ENCODE results near the gene TTLL11. TPM values are rescaled to one million over a fixed set of nuclear protein-coding genes. Genes with fewer than 3 reads are reported as not detected.
"Not testable (repeated sequence)": the region's sequence is repeated elsewhere in the genome, so short reads cannot be mapped to it uniquely, and the experiment has no call there.

TTLL11 gene
- total RNA-seq, 1 donor from 2014 or later: 23.6 TPM

DNA sequence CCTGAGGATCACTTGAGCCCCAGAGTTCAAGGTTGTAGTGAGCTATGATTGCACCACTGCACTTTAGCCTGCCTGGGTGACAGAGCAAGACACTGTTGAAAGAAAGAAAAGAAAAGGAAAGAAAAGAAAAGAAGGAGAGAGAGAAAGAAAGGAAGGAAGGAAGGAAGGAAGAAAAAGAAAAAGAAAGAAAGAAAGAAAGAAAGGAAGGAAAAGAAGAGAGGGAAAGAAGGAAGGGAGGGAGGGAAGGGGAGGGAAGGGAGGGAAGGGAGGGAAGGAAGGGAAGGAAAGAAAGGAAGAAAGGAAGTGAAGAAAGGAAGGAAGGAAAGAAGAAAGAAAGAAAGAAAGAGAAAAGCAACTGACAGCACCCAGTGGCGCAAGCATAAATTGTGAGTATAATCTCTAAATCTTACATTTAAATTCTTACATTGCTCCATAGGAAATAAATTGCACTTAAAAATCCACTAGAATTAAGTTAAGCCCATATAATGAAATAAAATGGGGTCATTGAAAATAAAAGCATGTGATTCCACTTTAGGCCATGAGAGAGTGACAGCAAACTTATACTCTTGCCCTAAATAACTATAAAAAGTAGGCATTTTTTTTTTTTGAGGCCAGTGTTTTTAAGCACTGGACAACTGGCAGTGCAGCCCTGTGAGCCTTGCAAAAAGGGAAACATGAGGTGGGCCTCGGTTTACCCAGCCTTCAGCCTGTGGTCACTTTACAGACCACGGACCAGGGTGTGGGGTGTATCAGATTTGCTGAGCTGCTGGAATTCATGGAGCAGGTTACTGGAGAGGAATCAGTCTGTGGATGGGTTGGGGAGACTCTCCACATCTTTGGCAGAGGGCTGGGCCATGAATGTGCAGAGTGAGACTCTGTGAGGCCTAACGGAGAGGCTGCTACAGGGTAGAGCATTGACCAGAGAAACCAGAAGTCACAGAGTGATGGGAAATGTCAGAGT, 175.5 kb downstream of the TTLL11 start:
- DNase-seq (ENCODE audit: low spot score in 2 of 2) (no peak), FAIRE-seq (no peak)

DNA sequence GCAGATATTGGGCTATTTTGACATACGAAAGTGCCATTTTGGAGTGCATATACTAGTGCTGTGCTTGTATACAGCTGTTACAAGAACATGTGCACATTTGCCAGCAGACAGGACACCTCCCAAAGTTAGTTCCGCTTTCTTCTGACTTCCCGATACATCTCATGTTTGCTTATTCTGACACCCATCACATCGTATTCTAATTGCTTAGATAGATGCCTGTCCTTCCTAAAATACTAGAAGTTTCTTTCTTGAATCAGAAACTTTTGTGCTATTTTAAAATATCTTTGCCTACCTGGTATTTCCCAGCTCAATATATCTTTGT, 177.8 kb downstream of the TTLL11 start:
- DNase-seq (ENCODE audit: low spot score in 2 of 2): no peak
- no peak for FAIRE-seq

DNA sequence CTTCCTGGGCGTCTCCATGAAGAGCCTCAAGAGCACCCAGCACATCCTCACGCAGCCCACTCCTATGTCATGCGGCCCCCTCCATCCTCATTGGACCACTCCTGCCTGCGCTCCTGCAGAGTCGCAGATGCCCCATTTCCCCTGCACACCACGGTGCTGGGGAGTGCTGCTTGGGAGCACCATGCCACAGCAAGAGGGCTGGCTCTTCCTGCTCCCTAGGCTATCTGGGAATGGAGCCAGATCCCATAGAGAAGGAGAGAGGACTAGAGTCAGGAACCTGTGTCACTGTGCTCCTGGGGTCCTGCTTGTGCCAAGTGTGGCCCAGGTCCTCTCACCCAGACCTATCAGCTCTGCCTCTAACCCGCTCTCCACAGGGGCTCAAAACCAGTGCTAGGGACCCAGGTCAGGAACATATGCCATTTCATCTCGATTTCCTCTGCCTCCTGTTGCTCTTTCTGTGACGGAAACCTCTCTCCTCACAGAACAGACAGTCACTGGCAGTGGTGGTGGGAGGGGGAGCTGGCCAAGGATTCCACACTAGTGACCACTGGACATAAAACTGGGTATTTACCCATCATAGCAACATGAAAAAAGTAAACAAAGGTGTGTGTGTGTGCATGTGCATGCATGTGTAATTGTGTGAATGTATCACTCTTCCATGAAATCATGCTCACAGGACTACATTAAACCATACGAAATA, 178.4 kb downstream of the TTLL11 start:
- no peak for DNase-seq (ENCODE audit: low spot score in 2 of 2)
- FAIRE-seq: no peak

DNA sequence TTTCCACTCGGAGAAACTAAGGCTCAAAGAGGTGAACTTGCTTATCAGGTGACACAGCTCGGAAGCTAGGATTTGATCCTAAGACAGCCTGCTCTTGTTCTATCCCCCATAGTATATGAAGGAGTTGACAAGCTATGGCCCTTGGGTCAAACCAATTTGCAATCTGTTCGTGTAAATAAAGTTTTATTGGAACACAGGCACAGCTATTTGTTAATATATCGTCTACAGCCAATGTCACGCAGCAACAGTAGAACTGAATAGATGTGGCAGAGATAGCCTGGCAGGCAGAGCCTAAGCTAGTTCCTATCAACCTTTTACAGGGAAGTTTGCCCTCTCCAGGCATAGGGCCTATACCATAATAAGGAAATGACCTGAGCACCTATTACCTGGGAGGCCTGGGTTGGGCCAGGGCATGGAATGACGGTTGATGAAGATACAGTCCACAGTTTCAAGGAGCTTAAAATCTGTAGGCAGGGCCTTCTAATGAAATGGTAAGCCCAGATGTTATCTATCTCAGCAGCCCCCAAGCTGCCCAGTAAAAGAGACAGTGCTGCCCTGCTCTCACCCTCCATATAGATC, 179.0 kb downstream of the TTLL11 start:
- DNase-seq (ENCODE audit: low spot score in 2 of 2): no peak
- FAIRE-seq: no peak

DNA sequence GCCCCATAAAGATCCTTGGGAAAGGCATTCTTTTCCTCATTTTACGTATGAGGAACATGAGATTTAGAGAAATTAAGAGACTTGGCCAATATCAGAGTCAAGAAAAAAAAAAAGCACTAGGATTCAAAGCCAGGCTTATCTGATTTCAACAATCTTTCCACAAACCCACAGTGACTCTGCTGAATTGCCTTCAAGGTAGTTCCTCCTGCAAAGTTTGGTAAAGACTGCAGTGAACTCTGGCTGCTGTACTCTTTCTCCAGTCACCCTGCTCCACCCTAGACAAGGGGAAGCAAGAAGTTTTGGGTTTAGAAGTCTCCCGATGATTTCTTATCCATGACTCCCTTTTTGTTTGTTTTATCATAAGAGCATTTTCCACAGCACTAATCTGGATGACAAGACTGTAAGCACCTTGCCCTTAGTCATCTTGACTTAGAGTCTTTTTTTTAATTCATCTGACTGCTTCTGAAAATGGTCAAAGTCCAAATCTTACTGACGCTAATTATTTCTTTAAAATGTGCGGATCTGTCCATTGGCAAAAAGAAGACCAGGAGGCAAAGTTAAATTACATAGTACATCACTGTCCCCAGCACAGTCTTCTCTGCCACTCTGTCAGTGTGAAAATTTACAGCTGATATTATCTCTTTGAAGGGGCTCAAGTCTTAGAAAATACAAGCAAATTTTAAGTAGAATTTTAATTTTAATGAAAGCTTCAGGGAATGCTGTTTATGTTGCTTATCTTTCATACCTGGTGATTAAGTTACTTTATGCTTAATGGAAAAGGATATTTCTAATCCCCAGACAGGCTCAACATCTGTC, 180.1 kb downstream of the TTLL11 start:
- no peak for DNase-seq (ENCODE audit: low spot score in 2 of 2)
- FAIRE-seq: no peak

DNA sequence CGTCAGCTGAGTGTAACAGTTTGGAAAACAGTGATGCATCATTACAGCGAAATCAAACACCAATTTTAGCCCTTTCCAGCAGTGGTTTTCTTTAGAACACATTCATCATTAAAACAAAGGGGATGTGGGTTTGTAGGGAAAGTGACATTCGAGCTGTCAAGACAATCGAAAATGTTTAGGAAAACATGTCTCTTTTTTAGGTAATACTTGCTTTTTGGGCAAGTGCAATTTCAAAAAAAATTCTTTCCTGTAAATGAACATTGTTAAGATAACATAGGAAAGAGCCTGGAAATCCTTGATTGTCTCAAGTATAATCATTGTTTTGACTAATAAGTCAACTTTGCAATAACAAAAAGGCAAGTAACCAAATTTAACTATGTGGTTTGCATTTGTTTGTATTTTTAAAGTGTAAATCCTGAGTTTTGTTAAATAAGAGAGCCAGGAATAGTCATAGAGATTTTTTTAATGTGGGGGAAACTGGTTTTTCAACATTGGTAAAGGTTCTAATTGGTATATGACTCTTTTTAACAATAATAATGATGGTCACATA, 182.5 kb downstream of the TTLL11 start:
- DNase-seq (ENCODE audit: low spot score in 2 of 2): no peak
- FAIRE-seq: no peak

DNA sequence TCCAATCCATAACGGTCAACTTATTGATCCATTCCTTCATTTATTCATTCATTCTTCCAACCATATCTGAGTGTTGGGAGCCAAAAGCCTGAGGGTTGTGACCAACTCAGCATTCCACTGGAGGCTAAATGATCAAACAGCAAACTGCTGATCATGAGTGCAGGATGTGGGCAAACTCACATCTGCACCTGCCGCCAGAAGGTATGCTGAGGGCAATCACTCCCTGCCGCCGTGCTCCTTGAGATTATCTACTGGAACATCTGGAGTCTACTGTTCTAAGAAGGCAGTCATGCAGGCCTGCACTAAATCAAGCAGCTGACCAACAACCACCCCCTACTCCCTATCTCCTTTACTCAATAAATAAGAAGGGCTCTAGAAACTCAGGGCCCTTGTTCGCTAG, 184.0 kb downstream of the TTLL11 start:
- FAIRE-seq: no peak

DNA sequence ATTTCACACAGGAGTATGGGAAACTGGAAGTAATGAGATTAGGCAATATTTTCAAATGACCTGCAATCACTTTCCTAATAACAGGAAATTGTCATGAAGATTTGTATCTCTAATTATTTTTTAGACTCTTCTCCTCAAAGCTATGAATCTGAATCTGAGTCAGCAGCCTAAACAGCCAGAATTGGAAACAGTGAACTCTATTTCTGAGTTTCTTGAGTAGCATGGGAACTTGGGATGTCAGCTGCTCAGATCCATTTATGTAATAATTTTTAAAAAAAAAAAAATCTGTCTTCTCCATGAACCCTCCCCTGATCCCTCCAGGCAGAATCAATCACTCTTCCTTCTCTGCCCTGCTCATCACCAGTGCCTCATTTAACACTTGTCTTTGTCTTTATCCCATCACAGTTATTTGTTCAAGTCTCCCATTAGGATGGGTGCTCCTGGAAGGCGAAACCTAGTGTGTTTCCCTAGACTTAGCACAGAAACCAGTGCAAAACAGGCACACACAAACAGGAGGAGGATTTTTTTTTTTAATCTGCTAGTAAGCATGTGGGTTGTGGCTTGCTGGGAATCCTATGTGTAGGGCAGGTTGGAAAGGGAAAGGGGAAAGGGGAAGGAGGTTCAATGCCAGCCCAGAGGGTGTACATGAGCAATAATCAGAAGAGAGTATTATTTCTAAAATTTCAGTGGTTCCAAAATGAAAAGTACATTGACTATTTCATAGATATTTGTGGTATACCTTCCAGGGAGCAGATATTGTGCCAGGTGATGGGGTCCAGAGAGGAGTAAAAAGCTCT, 186.8 kb downstream of the TTLL11 start:
- FAIRE-seq: no peak
- DNase-seq (ENCODE audit: low spot score in 2 of 2): no peak

More for the DNA sequence above, 184.0 kb downstream of the TTLL11 start:
- no peak for DNase-seq (ENCODE audit: low spot score in 2 of 2)

DNA sequence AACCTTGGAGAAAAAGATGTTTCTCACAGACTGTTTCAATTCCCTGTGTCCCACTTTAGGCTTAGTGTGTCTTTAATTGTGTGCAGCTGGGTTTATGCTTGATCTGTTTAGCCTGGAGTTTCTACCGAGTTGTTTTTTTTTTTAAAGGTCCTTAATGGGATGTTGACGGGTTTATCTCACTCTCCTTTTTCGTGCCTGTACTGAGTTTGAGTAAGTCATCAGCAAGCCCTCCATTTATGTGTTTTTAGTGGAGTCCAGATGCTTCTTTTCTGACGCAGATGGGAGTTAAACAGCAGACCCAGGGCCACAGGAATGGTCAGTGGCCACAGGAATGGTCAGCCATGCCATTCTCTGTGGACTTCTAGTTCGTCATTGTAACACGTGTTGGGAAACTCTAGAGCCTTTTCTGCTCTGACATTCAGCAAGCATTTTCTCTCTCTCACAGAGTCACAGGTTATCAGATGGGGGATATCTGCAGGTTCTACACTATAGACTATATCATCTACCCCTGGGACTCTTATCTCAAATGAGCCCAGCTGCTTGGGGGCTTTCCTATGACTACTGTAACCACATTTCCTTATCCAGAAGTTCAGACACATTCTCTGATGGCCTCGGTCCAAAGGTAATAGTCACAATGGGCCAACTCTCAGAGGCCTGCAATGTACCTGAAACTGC, 190.5 kb downstream of the TTLL11 start:
- DNase-seq (ENCODE audit: low spot score in 2 of 2): no peak
- FAIRE-seq: no peak

DNA sequence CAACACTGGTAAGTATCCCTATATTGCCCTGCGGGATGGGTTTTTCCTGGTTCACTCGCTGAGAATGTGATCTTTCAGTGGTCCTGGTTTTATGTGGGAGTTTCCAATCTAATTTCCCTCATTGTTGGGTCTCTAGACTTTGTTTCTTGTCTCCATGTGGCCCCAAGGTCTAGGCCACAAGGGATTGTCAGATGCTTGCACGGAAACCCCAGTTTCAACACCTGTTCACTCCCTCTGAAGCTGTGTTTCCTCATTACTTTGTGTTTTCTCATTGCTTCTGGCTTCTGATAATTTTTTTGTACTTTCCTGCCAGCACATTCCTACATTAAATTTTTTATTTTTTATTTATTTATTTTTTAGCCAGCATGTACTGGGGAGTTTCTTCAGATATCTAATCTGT, 191.5 kb downstream of the TTLL11 start:
- no peak for DNase-seq (ENCODE audit: low spot score in 2 of 2)
- no peak for FAIRE-seq

DNA sequence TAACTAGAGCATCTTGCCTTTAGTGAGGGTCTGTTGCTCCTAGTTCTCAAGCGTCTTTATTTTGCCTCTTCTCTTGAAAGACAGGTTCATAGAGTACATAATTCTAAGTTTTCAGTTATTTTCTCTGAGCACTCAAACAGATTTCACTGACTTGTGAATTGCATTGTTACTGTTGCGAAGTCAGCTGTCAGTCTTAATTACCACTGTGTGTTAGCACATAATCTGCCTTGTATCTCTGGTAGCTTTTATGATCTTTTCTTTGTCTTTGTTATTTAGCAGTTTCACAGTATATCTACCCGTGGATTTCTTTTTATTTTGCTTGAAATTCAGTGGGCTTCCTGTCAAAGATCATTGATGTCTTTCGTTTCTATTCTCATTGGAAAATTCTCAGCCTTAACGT, 192.9 kb downstream of the TTLL11 start:
- FAIRE-seq (no peak), DNase-seq (ENCODE audit: low spot score in 2 of 2) (no peak)

DNA sequence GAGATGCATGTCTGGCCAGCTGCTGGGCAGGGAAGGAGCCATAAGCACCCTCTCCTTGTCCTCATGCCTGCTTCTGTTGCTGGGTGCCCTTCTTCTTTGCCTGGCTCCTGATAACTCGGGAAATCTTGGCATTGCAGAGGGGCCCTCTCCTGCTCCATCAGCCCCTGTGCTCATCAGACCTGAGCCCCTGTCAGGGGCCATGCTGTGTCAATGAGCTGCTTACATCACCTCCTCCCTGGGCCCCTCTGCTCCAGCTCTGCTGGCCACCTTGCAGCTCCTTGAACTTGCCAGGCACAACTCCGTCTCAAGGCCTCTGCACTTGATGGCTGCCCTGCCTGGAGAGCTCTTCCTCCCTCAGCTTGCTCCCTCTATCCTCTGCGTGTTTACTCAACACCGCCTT, 194.3 kb downstream of the TTLL11 start:
- no peak for DNase-seq (ENCODE audit: low spot score in 2 of 2)
- FAIRE-seq: no peak

DNA sequence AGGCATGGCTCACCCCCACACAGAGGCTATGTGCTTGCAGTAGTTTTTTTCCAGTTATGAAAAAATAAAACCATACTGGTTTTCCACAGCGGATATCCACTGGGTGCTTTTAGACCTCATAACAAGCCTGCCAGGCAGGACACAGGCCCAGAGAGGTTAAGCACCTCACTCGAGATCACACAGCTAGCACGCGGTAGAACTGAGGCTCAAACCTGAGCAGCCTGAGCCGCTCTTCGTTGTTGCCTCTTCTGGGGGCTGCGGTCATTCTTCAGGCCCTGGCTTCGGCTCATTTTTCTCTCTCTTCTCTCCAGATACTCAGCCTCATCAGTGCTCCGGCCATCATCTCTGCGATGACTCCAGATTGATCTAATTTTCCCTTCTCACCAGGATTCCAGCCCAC, 196.0 kb downstream of the TTLL11 start:
- no peak for FAIRE-seq

DNA sequence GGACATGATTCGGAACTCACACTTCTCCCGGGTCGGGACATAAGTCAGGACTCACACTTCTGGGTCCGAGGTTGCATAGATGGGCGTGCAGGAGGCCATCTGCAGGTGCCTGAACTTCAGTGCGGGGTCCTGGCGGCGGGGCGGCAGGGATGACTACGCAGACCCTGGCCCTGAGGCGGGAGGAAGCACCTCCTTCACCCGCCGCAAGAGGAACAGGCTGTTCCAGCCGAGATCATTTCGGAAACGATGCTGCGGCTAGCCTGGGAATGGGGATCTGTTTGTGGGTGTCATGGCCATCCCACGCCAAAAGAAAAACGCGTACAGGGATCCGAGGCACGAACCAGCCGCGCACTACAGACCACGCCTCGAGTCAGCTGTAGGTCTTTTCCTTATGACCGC, 196.6 kb downstream of the TTLL11 start:
- no peak for FAIRE-seq
- no peak for DNase-seq (ENCODE audit: low spot score in 2 of 2)

More for the DNA sequence above, 196.0 kb downstream of the TTLL11 start:
- no peak for DNase-seq (ENCODE audit: low spot score in 2 of 2)

DNA sequence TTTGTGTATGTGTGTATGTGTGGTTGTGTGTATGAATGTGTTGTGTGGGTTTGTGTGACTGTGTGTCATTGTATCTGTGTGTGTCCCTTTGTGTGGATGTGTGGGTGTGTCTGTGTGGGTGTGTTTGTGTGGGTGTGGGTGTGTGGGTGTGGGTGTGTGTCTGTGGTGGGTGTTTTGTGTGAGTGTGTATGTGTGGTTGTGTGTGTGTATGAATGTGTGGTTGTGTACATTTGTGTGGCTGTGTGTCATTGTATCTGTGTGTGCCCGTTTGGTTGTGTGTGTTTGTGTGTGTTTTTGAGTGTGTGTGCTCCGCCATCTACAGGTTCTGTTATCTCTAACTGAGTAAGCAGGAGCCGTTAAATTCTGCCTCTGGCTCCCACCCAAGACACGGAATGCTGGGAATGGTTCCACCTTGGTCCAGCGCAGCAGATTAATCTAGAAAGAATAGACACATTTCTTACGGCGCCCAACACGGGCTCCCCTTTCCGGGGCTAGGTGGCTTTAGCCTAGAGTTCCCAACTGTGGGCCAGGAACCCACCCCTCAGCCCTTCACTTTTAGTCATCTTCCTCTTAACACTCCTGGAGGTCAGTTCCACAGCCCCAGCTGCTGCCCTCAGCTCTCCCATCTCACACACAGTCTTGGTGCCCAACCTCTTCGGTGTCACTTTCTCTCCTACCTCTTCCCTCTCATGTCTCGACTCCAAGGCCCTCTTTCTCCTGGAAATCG, 197.1 kb downstream of the TTLL11 start:
- DNase-seq (ENCODE audit: low spot score in 2 of 2): no peak
- FAIRE-seq: no peak

DNA sequence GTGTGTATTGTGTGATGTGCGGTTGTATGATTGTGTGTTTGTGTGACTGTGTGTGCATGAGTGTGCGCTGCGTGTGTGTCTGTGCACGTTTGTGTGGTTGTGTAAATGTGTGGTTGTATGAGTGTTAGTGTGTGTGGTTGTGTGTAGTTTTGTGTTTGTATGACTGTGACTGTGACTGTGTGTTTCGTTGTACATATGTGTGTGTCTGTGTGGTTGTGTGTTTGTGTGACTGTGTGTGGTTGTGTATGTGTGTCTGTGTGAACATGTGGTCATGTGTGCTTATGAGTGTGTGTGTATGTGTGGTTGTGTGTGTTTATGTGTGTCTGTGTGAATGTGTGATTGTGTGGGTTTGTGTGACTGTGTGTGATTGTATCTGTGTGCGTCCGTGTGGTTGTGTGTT, 197.8 kb downstream of the TTLL11 start:
- no peak for DNase-seq (ENCODE audit: low spot score in 2 of 2)
- FAIRE-seq: no peak

DNA sequence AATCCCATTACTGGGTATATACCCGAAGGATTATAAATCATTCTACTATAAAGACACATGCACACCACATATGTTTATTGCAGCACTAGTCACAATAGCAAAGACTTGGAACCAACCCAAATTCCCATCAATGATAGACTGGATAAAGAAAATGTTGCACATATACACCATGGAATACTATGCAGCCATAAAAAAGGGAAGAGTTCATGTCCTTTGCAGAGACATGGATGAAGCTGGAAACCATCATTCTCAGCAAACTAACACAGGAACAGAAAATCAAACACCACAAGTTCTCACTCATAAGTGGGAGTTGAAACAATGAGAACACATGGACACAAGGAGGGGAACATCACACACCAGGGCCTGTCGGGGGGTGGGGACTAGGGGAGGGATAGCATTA, 198.7 kb downstream of the TTLL11 start:
- not testable (repeated sequence) for DNase-seq (ENCODE audit: low spot score in 2 of 2); FAIRE-seq

DNA sequence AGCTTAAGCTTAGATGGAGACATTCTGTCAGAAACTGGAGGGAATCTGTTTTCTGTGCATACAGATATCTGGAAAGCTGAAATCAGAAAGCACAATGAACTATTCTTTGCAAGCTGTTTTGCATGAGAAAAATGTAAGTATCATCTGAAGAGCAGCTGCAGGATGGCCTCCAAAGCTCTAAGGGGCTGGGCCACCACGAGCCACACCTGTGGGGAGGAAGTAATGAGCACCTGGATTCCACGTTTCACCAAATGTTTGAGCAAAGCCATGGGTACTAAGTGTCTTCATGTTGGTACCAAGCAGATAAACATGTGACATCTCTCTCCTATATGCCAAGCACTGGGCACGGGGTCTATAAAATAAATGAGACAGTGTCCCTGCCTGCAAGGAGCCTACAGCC, 199.3 kb downstream of the TTLL11 start:
- DNase-seq (ENCODE audit: low spot score in 2 of 2): no peak
- no peak for FAIRE-seq

Measured in frontal cortex (tissue), 4 donors.